GM18951 (cell line): ENCODE measurements around the gene RAET1G.
"Not testable (repeated sequence)": the region's sequence is repeated elsewhere in the genome, so short reads cannot be mapped to it uniquely, and the experiment has no call there.

Experiments used
- POLR2A ChIP-seq: IDR thresholded peaks from 4 replicates; pipeline ENCODE4 v1.6.1; 2011; ENCODE audit warnings: mild to moderate bottlenecking; ENCODE audit not compliant: insufficient read length, insufficient read depth; ENCODE audit errors: extremely low read depth
- in situ Hi-C: fragments of 300-500 bp; cut with MboI; formaldehyde crosslinking; loops from one replicate; pipeline ENCODE4 v1.12.0; 2022; ENCODE audit warnings: low sequenced_read_pairs, mixed read lengths, inconsistent platforms; ENCODE audit not compliant: unreplicated experiment

Gene RAET1G

GRCh38 chr6:149922642-149923326, at the start of gene RAET1G:
RAET1G (minus strand) TSS chr6:149923121; CDS start chr6:149923010, 111 bp downstream.
- no peak for TF ChIP-seq POLR2A
- in situ Hi-C loops = no loop called here

DNA sequence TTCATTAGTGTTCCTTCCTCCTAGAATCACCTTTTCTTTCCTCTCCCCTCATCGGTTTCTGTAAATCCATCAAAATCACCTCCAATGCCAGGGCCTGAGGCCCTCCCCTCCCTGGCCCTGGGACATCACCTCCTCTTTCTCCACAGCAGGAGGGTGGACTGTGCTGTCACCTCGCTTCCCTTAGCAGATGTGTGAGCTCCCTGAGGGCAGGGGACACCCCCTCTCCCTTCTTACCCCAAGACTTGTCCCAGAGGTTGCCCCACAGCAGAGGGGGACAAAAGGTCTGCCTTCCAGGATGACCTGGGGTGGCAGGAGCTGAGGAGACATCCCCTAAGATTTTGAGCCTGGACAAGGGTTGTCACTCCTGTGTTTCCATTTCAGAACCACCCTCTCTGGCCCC, 46.7 kb upstream of the RAET1G start:
- no peak for TF ChIP-seq POLR2A
- in situ Hi-C loops = no loop called here

- in situ Hi-C loops = not testable (repeated sequence)
Measured at GRCh38 chr6:149968909-149969308, 46.0 kb upstream of the RAET1G start.

DNA sequence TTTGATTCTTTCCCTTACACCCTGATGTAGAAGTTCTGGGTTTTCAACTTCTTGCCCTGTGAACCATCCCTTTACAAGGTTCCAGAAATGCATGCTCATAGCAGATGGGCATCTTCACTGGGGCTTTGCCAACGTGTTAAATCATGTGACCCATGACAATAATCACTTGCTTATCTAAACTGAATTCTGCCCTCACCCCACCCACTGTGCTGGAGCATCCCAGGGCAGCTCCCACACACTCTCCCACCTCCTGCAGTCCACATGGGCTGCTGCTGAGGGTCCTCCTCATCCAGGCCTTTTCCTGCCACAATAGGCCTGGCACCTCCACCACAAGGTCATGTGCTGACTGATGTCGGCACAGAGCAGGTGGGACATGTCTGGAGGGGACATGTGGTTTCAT, 45.1 kb upstream of the RAET1G start:
- in situ Hi-C loops = not testable (repeated sequence)

- no peak for TF ChIP-seq POLR2A
- in situ Hi-C loops = no loop called here
Measured at GRCh38 chr6:149967591-149967990, 44.7 kb upstream of the RAET1G start.

GRCh38 chr6:149966319-149966718, 43.4 kb upstream of the RAET1G start:
- in situ Hi-C loops = not testable (repeated sequence)

DNA sequence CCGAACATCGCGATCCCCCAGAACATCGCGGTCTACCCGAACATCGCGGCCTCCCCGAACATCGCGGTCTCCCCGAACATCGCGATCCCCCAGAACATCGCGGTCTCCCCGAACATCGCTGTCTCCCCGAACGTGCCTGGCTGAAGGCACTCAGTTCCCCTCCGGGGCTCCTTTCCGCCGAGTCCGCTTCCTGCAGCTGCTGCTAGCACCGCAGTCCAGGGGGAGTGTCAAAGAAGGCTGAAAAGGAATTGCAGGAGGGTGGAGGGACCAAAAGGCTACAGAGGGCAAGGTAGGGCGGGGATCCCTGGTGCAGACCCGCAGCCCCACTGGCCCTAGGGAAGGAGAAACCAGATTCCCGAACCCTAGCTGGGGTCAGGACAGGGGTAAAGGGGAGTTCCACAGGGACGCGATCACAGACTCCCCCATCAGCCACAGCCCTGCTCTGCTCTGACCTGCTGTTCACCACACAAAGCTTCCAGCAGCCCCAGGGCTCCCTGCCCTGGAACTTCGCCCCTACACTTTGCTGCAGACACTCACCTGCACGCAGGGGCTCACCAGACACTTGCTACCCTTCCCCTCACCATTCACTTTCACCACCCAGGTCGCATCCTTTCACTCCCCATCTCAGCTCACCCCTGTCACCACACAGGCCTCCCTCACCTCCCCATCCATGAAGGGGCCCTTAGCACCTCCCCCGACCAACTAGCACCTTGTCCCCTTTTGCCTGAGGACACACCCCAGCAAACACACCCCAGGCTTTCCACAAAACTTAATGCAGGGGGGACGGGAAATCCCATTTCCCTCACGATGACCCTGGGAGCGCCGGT, 42.5 kb upstream of the RAET1G start:
- TF ChIP-seq POLR2A = no peak
- in situ Hi-C loops = no loop called here

DNA sequence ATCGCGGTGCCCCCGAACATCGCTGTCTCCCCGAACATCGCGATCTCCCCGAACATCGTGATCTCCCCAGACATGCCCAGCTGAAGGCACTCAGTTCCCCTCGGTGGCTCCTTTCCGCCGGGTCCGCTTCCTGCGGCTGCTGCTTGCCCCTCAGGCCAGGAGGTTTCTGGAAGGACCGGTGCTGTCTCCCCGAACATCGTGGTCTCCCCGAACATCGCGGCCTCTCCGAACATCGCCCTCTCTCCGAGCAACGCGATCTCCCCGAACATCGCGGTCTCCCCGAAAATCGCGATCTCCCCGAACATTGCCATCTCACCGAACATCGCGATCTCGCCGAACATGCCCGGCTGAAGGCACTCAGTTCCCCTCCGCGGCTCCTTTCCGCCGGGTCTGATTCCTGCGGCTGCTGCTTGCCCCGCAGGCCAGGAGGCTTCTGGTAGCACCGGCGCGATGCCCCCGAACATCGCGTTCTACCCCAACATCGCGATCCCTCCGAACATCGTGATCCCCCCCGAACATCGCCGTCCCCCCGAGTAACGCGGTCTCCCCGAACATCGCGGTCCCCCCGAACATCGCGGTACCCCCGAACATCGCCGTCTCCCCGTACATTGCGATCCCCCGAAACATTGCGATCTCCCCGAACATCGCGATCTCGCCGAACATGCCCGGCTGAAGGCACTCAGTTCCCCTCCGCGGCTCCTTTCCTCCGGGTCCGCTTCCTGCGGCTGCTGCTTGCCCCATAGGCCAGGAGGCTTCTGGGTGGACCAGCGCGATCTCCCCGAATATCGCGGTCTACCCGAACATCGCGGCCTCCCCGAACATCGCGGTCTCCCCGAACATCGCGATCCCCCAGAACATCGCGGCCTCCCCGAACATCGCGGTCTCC, 41.6 kb upstream of the RAET1G start:
- in situ Hi-C loops = no loop called here
- no peak for TF ChIP-seq POLR2A

DNA sequence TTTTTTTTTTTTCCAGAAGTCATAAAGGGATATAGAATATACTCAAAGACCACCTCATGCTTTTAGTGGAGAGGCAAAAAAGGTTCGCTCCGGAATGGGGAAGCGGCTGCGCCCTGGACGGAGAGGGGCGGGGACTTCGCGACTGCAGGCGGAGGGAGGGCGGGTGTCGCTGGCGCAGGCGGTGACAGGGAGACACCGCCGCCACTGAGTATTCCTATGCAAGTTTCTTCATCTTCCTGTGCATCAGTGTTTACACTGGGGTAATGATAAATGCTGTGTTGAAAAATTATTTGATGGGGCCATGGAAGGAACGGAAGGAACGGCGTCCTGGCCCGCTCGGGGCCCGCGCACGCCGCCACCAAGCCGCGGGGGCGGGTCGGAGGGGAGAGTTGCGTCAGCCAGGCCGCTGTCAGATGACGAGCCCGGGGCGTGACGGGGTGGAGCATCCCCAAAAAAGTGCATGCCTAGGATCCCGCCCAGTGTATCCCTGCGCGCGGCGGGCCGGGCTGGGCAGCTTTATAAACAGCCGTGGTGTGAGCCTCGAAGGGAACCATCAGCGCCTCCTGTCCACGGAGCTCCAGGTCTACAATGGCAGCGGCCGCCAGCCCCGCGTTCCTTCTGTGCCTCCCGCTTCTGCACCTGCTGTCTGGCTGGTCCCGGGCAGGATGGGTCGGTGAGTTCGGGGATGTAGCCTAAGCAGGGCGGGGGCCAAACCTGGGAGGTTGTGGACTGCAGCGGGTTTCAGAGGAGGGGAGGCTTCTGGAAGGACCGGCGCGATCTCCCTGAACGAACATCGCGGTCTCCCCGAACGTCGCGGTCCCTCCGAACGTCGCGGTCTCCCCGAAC, 40.8 kb upstream of the RAET1G start, which contains the start of gene ULBP1:
Gene ULBP1 (plus strand): TSS at position 482 of the 846 bp plus-strand sequence. CDS start 107 bp downstream, at position 589.
- in situ Hi-C loops = no loop called here

DNA sequence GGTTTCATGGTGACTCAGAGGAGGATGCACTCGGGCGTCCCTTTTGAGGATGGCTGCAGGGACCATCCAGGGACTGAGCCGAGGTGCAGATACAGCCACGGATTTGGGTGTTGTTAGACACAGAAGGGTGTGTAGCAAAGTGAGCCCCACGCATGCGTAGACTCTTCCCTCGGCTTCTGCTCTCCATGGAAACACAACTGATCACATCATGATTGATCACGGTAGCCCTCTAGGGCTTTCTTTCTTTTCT, 40.2 kb upstream of the RAET1G start:
- in situ Hi-C loops = no loop called here
- no peak for TF ChIP-seq POLR2A

More for the DNA sequence above, 40.8 kb upstream of the RAET1G start, which contains the start of gene ULBP1:
- no peak for TF ChIP-seq POLR2A

GRCh38 chr6:149962461-149963211, 39.7 kb upstream of the RAET1G start:
- in situ Hi-C loops = no loop called here
- TF ChIP-seq POLR2A = no peak

- TF ChIP-seq POLR2A = no peak
- in situ Hi-C loops = no loop called here
Measured at GRCh38 chr6:149961728-149962425, 39.0 kb upstream of the RAET1G start.

GRCh38 chr6:149960488-149960887, 37.6 kb upstream of the RAET1G start:
- in situ Hi-C loops = no loop called here
- TF ChIP-seq POLR2A = no peak

DNA sequence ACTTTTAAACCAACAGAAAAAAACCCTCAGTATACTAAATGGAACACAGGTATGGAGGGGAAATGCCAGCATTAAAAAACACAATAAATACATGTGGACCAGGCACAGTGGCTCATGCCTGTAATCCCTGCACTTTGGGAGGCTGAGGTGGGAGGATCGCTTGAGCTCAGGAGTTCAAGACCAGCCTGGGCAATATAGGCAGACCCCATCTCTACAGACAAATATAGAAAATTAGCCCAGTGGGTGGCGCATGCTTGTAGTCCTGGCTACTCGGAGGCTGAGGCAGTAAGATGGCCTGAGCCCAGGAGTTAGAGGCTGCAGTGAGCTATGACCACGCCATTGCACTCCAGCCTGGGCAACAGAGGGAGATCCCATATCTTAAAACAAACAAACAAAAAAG, 36.9 kb upstream of the RAET1G start:
- in situ Hi-C loops = not testable (repeated sequence)

DNA sequence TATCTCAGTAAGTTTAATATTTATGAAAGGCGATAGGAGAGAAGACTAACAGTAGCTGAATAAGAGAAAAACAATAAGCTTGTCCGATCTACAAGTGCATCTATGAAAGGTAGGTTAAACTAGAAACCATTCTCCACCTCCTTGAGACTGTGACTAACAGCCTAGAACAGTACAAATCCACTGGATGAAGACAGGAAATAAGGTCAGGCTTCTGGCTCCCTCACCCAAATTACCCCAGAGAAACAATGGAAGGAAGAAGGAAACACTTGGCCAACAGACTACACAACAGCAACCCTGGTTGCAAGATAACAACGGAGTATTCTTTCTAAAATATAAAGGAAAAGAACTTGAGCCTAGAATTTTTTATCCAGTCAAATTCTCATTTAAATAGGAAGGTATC, 35.2 kb upstream of the RAET1G start:
- in situ Hi-C loops = not testable (repeated sequence)

GRCh38 chr6:149955654-149956317, 32.9 kb upstream of the RAET1G start:
- in situ Hi-C loops = not testable (repeated sequence)

DNA sequence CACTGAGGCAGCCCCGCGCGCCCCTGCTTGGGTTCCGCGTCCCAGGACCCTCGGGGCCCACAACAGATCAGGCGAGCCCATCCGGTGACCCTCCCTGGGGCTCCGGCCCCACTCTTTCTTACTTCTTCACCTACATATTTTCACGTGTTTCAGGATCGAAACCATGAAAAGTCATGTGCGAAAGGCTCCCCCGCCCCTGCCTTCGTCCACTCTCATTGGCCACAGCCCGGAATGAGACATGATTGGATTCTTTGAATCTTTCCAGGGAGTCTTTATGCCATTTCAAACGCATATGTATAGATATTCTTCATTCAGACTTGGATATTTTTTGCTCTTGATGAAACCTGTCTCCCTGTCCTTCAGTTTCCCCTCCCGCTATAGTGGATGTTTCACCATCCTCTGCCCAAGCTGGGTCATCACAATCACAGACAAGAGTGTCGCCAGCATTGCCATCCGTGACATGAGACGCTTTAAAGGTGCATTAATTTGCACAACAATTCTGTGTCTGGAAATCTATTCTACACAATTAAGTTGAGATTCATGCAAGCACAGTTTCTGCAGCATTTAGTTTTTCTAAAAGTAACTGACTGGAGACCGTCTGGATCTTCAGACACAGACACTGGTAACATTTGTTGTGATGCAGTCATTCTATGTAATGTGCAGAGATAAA, 32.2 kb upstream of the RAET1G start:
- in situ Hi-C loops = not testable (repeated sequence)
